ENCODE measurements around the gene DGKZ. TPM values are rescaled to one million over a fixed set of nuclear protein-coding genes. Genes with fewer than 3 reads are reported as not detected.
"Not testable (repeated sequence)": the region's sequence is repeated elsewhere in the genome, so short reads cannot be mapped to it uniquely, and the experiment has no call there.

Gene DGKZ
- total and polyA plus RNA-seq, 4 donors = 4.6 to 24.3 (median 14.4) TPM

GRCh38 chr11:46378811-46379481 lies 31.7 kb downstream of the DGKZ start:
- peaks cover 4 to 13% (median 6%) of the 10 kb centered on the region in 4 donors for H3K4me1 ChIP-seq (ENCODE audit: control insufficient read depth in 4 of 4, insufficient read depth in 4 of 4, low read length in 3 of 4)
- 86% methylated on average over 20 of the region's 20 CpGs for WGBS
- H3K27me3 ChIP-seq (ENCODE audit: control insufficient read depth in 4 of 4, insufficient read depth in 4 of 4, low read length in 3 of 4) = no peaks in the 10 kb centered on the region
- H3K9me3 ChIP-seq (ENCODE audit: control insufficient read depth in 4 of 4, low read length in 3 of 4) = no peaks in the 10 kb centered on the region
- no peak overlapping the region for H3K27ac ChIP-seq (ENCODE audit: low read depth in 1 of 2, low read length in 2 of 2)
- no peak for TF ChIP-seq SP1 (IDR thresholded peaks at IDR 0.05)
- TF ChIP-seq YY1 (IDR thresholded peaks at IDR 0.05) = no peak
- TF ChIP-seq JUND (IDR thresholded peaks at IDR 0.05) = no peak
- TF ChIP-seq, protein P1, sequence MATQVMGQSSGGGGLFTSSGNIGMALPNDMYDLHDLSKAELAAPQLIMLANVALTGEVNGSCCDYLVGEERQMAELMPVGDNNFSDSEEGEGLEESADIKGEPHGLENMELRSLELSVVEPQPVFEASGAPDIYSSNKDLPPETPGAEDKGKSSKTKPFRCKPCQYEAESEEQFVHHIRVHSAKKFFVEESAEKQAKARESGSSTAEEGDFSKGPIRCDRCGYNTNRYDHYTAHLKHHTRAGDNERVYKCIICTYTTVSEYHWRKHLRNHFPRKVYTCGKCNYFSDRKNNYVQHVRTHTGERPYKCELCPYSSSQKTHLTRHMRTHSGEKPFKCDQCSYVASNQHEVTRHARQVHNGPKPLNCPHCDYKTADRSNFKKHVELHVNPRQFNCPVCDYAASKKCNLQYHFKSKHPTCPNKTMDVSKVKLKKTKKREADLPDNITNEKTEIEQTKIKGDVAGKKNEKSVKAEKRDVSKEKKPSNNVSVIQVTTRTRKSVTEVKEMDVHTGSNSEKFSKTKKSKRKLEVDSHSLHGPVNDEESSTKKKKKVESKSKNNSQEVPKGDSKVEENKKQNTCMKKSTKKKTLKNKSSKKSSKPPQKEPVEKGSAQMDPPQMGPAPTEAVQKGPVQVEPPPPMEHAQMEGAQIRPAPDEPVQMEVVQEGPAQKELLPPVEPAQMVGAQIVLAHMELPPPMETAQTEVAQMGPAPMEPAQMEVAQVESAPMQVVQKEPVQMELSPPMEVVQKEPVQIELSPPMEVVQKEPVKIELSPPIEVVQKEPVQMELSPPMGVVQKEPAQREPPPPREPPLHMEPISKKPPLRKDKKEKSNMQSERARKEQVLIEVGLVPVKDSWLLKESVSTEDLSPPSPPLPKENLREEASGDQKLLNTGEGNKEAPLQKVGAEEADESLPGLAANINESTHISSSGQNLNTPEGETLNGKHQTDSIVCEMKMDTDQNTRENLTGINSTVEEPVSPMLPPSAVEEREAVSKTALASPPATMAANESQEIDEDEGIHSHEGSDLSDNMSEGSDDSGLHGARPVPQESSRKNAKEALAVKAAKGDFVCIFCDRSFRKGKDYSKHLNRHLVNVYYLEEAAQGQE (IDR thresholded peaks at IDR 0.05) = no peak
- TF ChIP-seq, protein P2, sequence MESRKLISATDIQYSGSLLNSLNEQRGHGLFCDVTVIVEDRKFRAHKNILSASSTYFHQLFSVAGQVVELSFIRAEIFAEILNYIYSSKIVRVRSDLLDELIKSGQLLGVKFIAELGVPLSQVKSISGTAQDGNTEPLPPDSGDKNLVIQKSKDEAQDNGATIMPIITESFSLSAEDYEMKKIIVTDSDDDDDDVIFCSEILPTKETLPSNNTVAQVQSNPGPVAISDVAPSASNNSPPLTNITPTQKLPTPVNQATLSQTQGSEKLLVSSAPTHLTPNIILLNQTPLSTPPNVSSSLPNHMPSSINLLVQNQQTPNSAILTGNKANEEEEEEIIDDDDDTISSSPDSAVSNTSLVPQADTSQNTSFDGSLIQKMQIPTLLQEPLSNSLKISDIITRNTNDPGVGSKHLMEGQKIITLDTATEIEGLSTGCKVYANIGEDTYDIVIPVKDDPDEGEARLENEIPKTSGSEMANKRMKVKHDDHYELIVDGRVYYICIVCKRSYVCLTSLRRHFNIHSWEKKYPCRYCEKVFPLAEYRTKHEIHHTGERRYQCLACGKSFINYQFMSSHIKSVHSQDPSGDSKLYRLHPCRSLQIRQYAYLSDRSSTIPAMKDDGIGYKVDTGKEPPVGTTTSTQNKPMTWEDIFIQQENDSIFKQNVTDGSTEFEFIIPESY (IDR thresholded peaks at IDR 0.05) = no peak
- TF ChIP-seq, protein P3, sequence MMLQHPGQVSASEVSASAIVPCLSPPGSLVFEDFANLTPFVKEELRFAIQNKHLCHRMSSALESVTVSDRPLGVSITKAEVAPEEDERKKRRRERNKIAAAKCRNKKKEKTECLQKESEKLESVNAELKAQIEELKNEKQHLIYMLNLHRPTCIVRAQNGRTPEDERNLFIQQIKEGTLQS (IDR thresholded peaks at IDR 0.05) = no peak
- TF ChIP-seq, protein P4, sequence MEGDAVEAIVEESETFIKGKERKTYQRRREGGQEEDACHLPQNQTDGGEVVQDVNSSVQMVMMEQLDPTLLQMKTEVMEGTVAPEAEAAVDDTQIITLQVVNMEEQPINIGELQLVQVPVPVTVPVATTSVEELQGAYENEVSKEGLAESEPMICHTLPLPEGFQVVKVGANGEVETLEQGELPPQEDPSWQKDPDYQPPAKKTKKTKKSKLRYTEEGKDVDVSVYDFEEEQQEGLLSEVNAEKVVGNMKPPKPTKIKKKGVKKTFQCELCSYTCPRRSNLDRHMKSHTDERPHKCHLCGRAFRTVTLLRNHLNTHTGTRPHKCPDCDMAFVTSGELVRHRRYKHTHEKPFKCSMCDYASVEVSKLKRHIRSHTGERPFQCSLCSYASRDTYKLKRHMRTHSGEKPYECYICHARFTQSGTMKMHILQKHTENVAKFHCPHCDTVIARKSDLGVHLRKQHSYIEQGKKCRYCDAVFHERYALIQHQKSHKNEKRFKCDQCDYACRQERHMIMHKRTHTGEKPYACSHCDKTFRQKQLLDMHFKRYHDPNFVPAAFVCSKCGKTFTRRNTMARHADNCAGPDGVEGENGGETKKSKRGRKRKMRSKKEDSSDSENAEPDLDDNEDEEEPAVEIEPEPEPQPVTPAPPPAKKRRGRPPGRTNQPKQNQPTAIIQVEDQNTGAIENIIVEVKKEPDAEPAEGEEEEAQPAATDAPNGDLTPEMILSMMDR (IDR thresholded peaks at IDR 0.05; ENCODE audit: low read depth, low read length, missing input control) = no peak
- no peak for TF ChIP-seq NR2F2 (IDR thresholded peaks at IDR 0.05)
- no peak for TF ChIP-seq RAD21 (IDR thresholded peaks at IDR 0.05)
- TF ChIP-seq RXRA (IDR thresholded peaks at IDR 0.05) = no peak
- TF ChIP-seq HNF4G (IDR thresholded peaks at IDR 0.05) = no peak
- no peak for TF ChIP-seq TAF1 (conservative IDR thresholded peaks at IDR 0.05)
- no peak for TF ChIP-seq GABPA (IDR thresholded peaks at IDR 0.05 in 1 of 2, conservative IDR thresholded peaks at IDR 0.05 in 1 of 2)
- TF ChIP-seq FOXA1 (IDR thresholded peaks at IDR 0.05) = no peak
- no peak for TF ChIP-seq FOXA2 (IDR thresholded peaks at IDR 0.05)
- TF ChIP-seq HNF4A (conservative IDR thresholded peaks at IDR 0.05) = no peak
- peaks cover 6 to 38% (median 9%) of the 10 kb centered on the region in 4 donors for H3K36me3 ChIP-seq (ENCODE audit: control insufficient read depth in 4 of 4, insufficient read depth in 3 of 4, low read depth in 1 of 4, low read length in 3 of 4)
- no peak overlapping the region for H3K9ac ChIP-seq (ENCODE audit: low read depth in 1 of 2, low read length in 2 of 2)
- no peak overlapping the region for H3K4me3 ChIP-seq (ENCODE audit: low read depth in 1 of 3, low read length in 3 of 3)
- no peak for DNase-seq (ENCODE audit: low spot score)

DNA sequence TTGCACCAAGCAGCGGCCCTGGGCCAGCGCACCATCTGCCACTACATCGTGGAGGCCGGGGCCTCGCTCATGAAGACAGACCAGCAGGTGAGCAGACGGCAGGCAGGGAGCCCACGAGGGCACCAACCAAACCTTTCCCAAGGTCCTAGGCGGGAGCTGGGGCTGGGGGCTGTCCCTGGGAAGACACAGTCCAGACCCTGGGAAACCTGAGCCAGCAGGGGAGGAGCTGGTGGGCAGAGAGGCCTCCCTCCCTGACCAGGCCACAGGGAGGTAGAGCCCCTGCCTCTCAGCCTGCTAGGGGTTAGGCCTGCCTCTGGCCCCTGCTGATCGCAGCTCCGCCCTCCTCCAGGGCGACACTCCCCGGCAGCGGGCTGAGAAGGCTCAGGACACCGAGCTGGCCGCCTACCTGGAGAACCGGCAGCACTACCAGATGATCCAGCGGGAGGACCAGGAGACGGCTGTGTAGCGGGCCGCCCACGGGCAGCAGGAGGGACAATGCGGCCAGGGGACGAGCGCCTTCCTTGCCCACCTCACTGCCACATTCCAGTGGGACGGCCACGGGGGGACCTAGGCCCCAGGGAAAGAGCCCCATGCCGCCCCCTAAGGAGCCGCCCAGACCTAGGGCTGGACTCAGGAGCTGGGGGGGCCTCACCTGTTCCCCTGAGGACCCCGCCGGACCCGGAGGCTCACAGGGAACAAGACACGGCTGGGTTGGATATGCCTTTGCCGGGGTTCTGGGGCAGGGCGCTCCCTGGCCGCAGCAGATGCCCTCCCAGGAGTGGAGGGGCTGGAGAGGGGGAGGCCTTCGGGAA lies 32.4 kb downstream of the DGKZ start:
- Histone ChIP-seq H3K4me1 (ENCODE audit: control insufficient read depth in 4 of 4, insufficient read depth in 4 of 4, low read length in 3 of 4) (peaks cover 4 to 13% (median 6%) of the 10 kb centered on the region in 4 donors), H3K36me3 (ENCODE audit: control insufficient read depth in 4 of 4, insufficient read depth in 3 of 4, low read depth in 1 of 4, low read length in 3 of 4) (peaks cover 4 to 33% (median 9%) of the 10 kb centered on the region in 4 donors)
- 76% methylated on average over 34 of the region's 36 CpGs for WGBS
- DNase-seq (ENCODE audit: low spot score); H3K27ac ChIP-seq (ENCODE audit: low read depth in 1 of 2, low read length in 2 of 2); H3K9ac ChIP-seq (ENCODE audit: low read depth in 1 of 2, low read length in 2 of 2); H3K27me3 ChIP-seq (ENCODE audit: control insufficient read depth in 4 of 4, insufficient read depth in 4 of 4, low read length in 3 of 4); H3K4me3 ChIP-seq (ENCODE audit: low read depth in 1 of 3, low read length in 3 of 3); H3K9me3 ChIP-seq (ENCODE audit: control insufficient read depth in 4 of 4, low read length in 3 of 4): not testable (repeated sequence)

Data from liver (tissue), 9 donors.